ENCODE results near the gene QTRT2. TPM values are rescaled to one million over a fixed set of nuclear protein-coding genes. Genes with fewer than 3 reads are reported as not detected.

Gene QTRT2
- total RNA-seq, 1 donor from 2014 or later: 16.2 TPM

- no peak for DNase-seq
- TF ChIP-seq CTCF (IDR thresholded peaks at IDR 0.05; ENCODE audit: partially characterized antibody, unreplicated experiment): no peak
- H3K4me1 Mint-ChIP-seq (ENCODE audit: low read depth, unreplicated experiment): no peaks in the 10 kb centered on the region
- no peaks in the 10 kb centered on the region for H3K27me3 Mint-ChIP-seq (ENCODE audit: unreplicated experiment)
- no peaks in the 10 kb centered on the region for H3K9me3 Mint-ChIP-seq (ENCODE audit: unreplicated experiment)
- H3K27ac Mint-ChIP-seq (ENCODE audit: unreplicated experiment): no peak overlapping the region
- no peak overlapping the region for H3K4me3 Mint-ChIP-seq (ENCODE audit: unreplicated experiment)
- no peaks in the 10 kb centered on the region for H3K36me3 Mint-ChIP-seq (ENCODE audit: unreplicated experiment)
Measured at GRCh38 chr3:114081037-114081436, 24.5 kb downstream of the QTRT2 start.

- H3K9me3 Mint-ChIP-seq (ENCODE audit: unreplicated experiment): no peaks in the 10 kb centered on the region
- no peaks in the 10 kb centered on the region for H3K36me3 Mint-ChIP-seq (ENCODE audit: unreplicated experiment)
- DNase-seq: no peak
- H3K27ac Mint-ChIP-seq (ENCODE audit: unreplicated experiment): no peak overlapping the region
- no peak for TF ChIP-seq CTCF (IDR thresholded peaks at IDR 0.05; ENCODE audit: partially characterized antibody, unreplicated experiment)
- H3K27me3 Mint-ChIP-seq (ENCODE audit: unreplicated experiment): no peaks in the 10 kb centered on the region
- no peaks in the 10 kb centered on the region for H3K4me1 Mint-ChIP-seq (ENCODE audit: low read depth, unreplicated experiment)
- H3K4me3 Mint-ChIP-seq (ENCODE audit: unreplicated experiment): no peak overlapping the region
Measured at GRCh38 chr3:114083112-114083511, 26.6 kb downstream of the QTRT2 start.

GRCh38 chr3:114086356-114086755 lies 29.8 kb downstream of the QTRT2 start:
- Mint-ChIP-seq H3K9me3 (ENCODE audit: unreplicated experiment) (no peaks in the 10 kb centered on the region), H3K4me1 (ENCODE audit: low read depth, unreplicated experiment) (no peaks in the 10 kb centered on the region), H3K27me3 (ENCODE audit: unreplicated experiment) (no peaks in the 10 kb centered on the region), H3K36me3 (ENCODE audit: unreplicated experiment) (no peaks in the 10 kb centered on the region), H3K4me3 (ENCODE audit: unreplicated experiment) (no peak overlapping the region), H3K27ac (ENCODE audit: unreplicated experiment) (no peak overlapping the region)
- no peak for TF ChIP-seq CTCF (IDR thresholded peaks at IDR 0.05; ENCODE audit: partially characterized antibody, unreplicated experiment)
- no peak for DNase-seq

GRCh38 chr3:114089675-114090074 lies 33.1 kb downstream of the QTRT2 start:
- Mint-ChIP-seq H3K27me3 (ENCODE audit: unreplicated experiment) (no peaks in the 10 kb centered on the region), H3K4me3 (ENCODE audit: unreplicated experiment) (no peak overlapping the region)

More at GRCh38 chr3:114089675-114090074, 33.1 kb downstream of the QTRT2 start:
- H3K9me3 Mint-ChIP-seq (ENCODE audit: unreplicated experiment): no peaks in the 10 kb centered on the region
- no peaks in the 10 kb centered on the region for H3K36me3 Mint-ChIP-seq (ENCODE audit: unreplicated experiment)
- H3K27ac Mint-ChIP-seq (ENCODE audit: unreplicated experiment): no peak overlapping the region
- no peak for DNase-seq
- TF ChIP-seq CTCF (IDR thresholded peaks at IDR 0.05; ENCODE audit: partially characterized antibody, unreplicated experiment): no peak
- H3K4me1 Mint-ChIP-seq (ENCODE audit: low read depth, unreplicated experiment): no peaks in the 10 kb centered on the region

Data from glutamatergic neuron (in vitro differentiated cells).